ENCODE data around the gene VCL. TPM values are rescaled to one million over a fixed set of nuclear protein-coding genes. Genes with fewer than 3 reads are reported as not detected.
A peak's percentile ranks its signal among the peaks of the same experiment; 100 is the strongest.
"Not testable (repeated sequence)": the region's sequence is repeated elsewhere in the genome, so short reads cannot be mapped to it uniquely, and the experiment has no call there.

Gene VCL
- total RNA-seq, 2 donors from 2014 or later: 173 to 216 TPM

DNA sequence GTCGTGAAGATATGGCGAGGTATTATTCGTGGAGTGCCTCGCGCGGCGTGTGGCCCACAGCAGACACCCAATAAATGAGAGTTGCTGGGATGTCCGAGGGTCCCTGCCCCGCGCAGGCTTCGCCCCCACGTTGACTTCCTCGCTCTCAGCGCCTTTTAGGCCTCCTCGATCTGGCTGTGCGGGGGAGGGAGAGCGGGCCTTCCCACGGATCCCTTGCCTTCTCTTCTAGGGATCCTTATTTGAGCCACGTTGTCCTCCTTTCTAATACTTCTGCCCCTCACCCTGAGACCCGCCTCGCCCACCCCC is 660 bp downstream of the VCL start:
- no peaks in the 10 kb centered on the region for H3K9me3 ChIP-seq
- peak overlapping the region; percentile 88 to 93 for H3K27ac ChIP-seq
- TF ChIP-seq, protein P1, sequence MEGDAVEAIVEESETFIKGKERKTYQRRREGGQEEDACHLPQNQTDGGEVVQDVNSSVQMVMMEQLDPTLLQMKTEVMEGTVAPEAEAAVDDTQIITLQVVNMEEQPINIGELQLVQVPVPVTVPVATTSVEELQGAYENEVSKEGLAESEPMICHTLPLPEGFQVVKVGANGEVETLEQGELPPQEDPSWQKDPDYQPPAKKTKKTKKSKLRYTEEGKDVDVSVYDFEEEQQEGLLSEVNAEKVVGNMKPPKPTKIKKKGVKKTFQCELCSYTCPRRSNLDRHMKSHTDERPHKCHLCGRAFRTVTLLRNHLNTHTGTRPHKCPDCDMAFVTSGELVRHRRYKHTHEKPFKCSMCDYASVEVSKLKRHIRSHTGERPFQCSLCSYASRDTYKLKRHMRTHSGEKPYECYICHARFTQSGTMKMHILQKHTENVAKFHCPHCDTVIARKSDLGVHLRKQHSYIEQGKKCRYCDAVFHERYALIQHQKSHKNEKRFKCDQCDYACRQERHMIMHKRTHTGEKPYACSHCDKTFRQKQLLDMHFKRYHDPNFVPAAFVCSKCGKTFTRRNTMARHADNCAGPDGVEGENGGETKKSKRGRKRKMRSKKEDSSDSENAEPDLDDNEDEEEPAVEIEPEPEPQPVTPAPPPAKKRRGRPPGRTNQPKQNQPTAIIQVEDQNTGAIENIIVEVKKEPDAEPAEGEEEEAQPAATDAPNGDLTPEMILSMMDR (IDR thresholded peaks at IDR 0.05): no peak
- peaks cover 0 to 42% of the 10 kb centered on the region in 2 donors for H3K4me1 ChIP-seq
- H3K36me3 ChIP-seq: no peaks in the 10 kb centered on the region
- DNase-seq (ENCODE audit: low spot score): no peak
- H3K4me3 ChIP-seq: peak overlapping the region; percentile 77 to 85
- H3K27me3 ChIP-seq: no peaks in the 10 kb centered on the region

DNA sequence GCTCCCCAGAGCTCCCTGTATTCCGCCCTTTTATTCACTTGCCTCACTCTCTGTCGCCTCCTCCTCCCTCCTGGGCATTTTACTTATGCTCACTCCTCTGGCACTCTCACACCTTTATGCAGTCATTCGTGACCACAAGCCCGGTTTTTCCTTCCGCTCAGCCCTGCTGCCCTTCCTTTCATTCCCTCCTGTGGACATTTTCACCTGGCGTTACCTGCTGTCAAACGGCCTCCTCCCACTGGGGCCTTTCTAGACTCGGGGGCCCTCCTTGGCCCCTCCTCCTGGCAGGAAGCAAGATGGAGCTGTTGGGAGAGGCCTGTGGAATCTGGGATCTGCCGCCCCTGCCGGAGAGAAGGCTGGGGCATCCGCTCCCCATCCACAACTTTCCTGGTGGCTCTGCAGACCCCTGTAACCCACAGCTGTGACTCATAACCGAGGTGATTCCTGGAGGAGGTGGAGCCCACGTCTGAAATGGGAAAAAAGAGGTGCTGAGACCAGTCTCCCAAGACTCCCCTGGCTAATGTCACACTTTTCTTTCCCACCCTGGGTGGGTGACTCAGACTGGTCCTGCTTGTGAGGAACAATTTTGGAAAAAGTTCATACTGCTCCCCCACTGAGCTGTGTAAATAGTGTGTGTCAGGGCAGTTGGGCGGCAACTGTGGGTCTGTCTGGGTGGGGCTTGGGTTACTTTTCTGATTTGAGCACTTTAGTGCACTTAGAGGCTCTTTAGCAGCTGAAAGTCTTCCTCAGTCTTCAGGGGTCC is 1.2 kb downstream of the VCL start:
- TF ChIP-seq, protein P1 (IDR thresholded peaks at IDR 0.05): peak; percentile 23 to 61

DNA sequence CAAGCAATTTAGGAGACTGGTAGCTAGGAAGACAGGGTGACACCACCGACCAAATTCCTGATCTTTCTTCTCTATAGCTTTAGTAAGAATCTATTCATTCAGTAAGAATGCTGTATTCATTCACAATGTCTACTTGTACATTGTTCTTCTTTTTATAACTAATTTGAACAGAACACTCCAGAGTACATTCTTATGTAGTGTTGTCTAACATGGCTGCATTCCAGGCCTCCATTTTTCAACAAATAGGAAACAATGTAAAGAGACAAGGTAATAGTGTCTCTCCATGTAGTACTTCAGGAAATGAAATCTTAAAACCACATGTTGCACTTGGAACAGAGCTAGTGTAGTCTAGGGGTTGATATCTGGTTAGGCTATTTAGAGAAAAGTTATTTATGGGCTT is 1.8 kb downstream of the VCL start:
- DNase-seq (ENCODE audit: low spot score): no peak
- no peaks in the 10 kb centered on the region for H3K36me3 ChIP-seq
- H3K27ac ChIP-seq: peak overlapping the region; percentile 88 to 93
- no peaks in the 10 kb centered on the region for H3K27me3 ChIP-seq
- H3K4me1 ChIP-seq: peaks cover 0 to 47% of the 10 kb centered on the region in 2 donors
- TF ChIP-seq, protein P1 (IDR thresholded peaks at IDR 0.05): no peak
- H3K4me3 ChIP-seq: peak overlapping the region; percentile 77 to 85
- H3K9me3 ChIP-seq: no peaks in the 10 kb centered on the region

More for the DNA sequence above, 1.2 kb downstream of the VCL start:
- peak; percentile 73 for DNase-seq (ENCODE audit: low spot score)
- H3K36me3 ChIP-seq: no peaks in the 10 kb centered on the region
- peak overlapping the region; percentile 88 to 93 for H3K27ac ChIP-seq
- H3K9me3 ChIP-seq: no peaks in the 10 kb centered on the region
- H3K4me1 ChIP-seq: peaks cover 0 to 43% of the 10 kb centered on the region in 2 donors
- no peaks in the 10 kb centered on the region for H3K27me3 ChIP-seq
- H3K4me3 ChIP-seq: peak overlapping the region; percentile 77 to 85

DNA sequence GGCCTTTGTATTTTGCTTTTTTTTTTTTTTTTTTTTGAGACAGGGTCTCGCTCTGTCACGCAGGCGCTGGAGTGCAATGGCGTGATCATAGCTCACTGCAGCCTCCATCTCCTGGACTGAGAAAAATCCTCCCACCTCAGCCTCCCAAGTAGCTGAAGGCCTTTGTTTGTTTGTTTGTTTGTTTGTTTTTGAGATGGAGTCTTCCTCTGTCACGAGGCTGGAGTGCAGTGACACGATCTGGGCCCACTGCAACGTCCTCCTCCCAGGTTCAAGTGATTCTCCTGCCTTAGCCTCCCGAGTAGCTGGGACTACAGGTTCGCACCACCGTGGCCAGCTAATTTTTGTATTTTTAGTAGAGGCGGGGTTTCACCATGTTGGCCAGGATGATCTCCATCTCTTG is 2.3 kb downstream of the VCL start:
- H3K36me3 ChIP-seq, H3K27me3 ChIP-seq: not testable (repeated sequence)
- peaks cover 0 to 47% of the 10 kb centered on the region in 2 donors for H3K4me1 ChIP-seq

DNA sequence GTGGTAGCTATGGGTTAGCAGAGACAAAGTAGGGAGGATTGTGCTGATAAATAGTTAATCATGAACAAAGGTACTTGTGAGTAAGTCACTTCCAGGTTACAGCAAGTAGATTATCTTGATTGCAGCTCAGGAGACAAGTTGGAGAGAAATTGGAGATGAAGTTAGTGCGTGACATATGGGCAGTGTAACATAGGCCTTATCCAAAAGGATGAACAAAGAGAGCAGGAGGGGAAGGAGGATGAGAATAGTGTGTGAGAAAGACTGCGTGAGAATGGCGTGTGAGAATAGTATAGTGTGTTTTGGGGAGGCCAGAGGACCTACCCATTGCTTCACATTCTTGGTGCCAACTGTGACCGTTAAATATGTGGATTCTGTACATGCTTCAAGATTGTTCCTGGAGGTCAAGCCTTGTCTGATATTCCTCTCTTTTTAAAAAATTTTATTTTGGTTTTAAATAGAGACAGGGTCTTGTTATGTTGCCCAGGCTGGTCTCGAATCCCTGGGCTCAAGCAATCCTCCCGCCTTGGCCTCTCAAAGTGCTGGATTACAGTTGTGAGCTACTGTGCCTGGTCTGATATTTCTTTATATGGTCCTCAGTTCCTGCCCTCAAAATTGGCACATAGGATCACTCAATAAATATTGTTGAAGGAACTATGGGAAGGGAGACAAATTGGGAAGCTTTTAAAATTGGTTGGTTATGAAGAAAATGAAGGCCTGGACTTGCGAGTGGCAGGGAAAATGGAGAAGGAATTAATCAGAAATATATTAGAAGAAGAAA is 3.2 kb downstream of the VCL start:
- Histone ChIP-seq H3K27me3 (no peaks in the 10 kb centered on the region), H3K4me3 (peak overlapping the region; percentile 77 to 85), H3K4me1 (peaks cover under 1 to 55% of the 10 kb centered on the region in 2 donors), H3K9me3 (no peaks in the 10 kb centered on the region), H3K27ac (peak overlapping the region; percentile 20 to 93), H3K36me3 (no peaks in the 10 kb centered on the region)
- no peak for DNase-seq (ENCODE audit: low spot score)
- TF ChIP-seq, protein P1 (IDR thresholded peaks at IDR 0.05): no peak

More for the DNA sequence above, 2.3 kb downstream of the VCL start:
- Histone ChIP-seq H3K27ac (peak overlapping the region; percentile 20 to 93), H3K4me3 (peak overlapping the region; percentile 77 to 85)
- not testable (repeated sequence) for H3K9me3 ChIP-seq; DNase-seq (ENCODE audit: low spot score)

DNA sequence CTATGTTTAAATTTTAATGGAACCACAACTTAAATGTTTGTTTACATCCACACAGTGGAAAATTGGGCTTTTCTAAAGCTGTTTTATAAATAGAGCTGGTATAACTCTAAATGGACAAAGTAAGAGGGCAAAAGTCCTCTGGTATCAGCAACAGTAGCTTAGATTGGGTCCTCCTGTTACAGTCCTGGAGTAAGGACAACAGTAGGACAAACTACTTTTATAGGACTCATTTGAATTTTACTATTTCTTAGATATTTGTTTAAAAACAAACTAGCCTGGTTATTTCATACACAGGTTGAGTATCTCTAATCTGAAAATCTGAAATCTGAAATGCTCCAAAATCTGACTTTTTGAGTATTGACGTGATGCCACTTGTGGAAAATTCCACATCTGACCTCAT is 8.4 kb downstream of the VCL start:
- Histone ChIP-seq H3K4me1 (peaks cover 4 to 70% of the 10 kb centered on the region in 2 donors), H3K4me3 (no peak overlapping the region), H3K9me3 (no peaks in the 10 kb centered on the region), H3K27me3 (no peaks in the 10 kb centered on the region), H3K36me3 (no peaks in the 10 kb centered on the region), H3K27ac (peak overlapping the region; percentile 21 to 48)
- DNase-seq (ENCODE audit: low spot score): no peak
- TF ChIP-seq, protein P1 (IDR thresholded peaks at IDR 0.05): no peak

All from right atrium auricular region (tissue), 2 donors.